ENCODE data around the gene APPBP2. TPM values are rescaled to one million over a fixed set of nuclear protein-coding genes. Genes with fewer than 3 reads are reported as not detected.

The APPBP2 gene
- total and polyA plus RNA-seq, 8 donors, result 37.5 to 71.9 (median 61.9) TPM

- DNase-seq (no peak), ATAC-seq (no peak)
- H3K27ac ChIP-seq, result no peak overlapping the region
- no peak for TF ChIP-seq CTCF (IDR thresholded peaks at IDR 0.05)
- no peak overlapping the region for H3K4me3 ChIP-seq
- no peaks in the 10 kb centered on the region for H3K27me3 ChIP-seq
- H3K9me3 ChIP-seq, result no peaks in the 10 kb centered on the region
- peaks cover 0 to 26% of the 10 kb centered on the region in 2 donors for H3K36me3 ChIP-seq
- H3K4me1 ChIP-seq, result peaks cover 3 to 28% of the 10 kb centered on the region in 2 donors
- intact Hi-C loops (cut with DNase I), result no loop called here
Observed at GRCh38 chr17:60508384-60508980, 17.6 kb downstream of the APPBP2 start.

- TF ChIP-seq CTCF (IDR thresholded peaks at IDR 0.05), result no peak
- DNase-seq, result no peak
- Histone ChIP-seq H3K4me1 (peaks cover 3 to 28% of the 10 kb centered on the region in 2 donors), H3K27me3 (no peaks in the 10 kb centered on the region), H3K27ac (no peak overlapping the region), H3K4me3 (no peak overlapping the region), H3K36me3 (peaks cover 0 to 20% of the 10 kb centered on the region in 2 donors), H3K9me3 (no peaks in the 10 kb centered on the region)
- intact Hi-C loops (cut with DNase I), result no loop called here
- ATAC-seq, result peak; percentile 32
Observed at GRCh38 chr17:60506312-60506711, 19.7 kb downstream of the APPBP2 start.

- Histone ChIP-seq H3K36me3 (peaks cover 0 to 39% of the 10 kb centered on the region in 2 donors), H3K27ac (no peak overlapping the region), H3K4me1 (peaks cover 0 to 20% of the 10 kb centered on the region in 2 donors), H3K4me3 (no peak overlapping the region), H3K27me3 (no peaks in the 10 kb centered on the region), H3K9me3 (no peaks in the 10 kb centered on the region)
- DNase-seq (no peak), ATAC-seq (no peak)
- no peak for TF ChIP-seq CTCF (IDR thresholded peaks at IDR 0.05)
- intact Hi-C loops (cut with DNase I), result no loop called here
Observed at GRCh38 chr17:60502145-60502544, 23.9 kb downstream of the APPBP2 start.

- TF ChIP-seq CTCF (IDR thresholded peaks at IDR 0.05), result no peak
- intact Hi-C loops (cut with DNase I), result no loop called here
- peaks cover 0 to 14% of the 10 kb centered on the region in 2 donors for H3K4me1 ChIP-seq
- H3K36me3 ChIP-seq, result peaks cover 0 to 44% of the 10 kb centered on the region in 2 donors
- no peaks in the 10 kb centered on the region for H3K9me3 ChIP-seq
- no peak overlapping the region for H3K4me3 ChIP-seq
- H3K27ac ChIP-seq, result no peak overlapping the region
- DNase-seq (no peak), ATAC-seq (no peak)
- no peaks in the 10 kb centered on the region for H3K27me3 ChIP-seq
Observed at GRCh38 chr17:60501589-60501988, 24.5 kb downstream of the APPBP2 start.

DNA sequence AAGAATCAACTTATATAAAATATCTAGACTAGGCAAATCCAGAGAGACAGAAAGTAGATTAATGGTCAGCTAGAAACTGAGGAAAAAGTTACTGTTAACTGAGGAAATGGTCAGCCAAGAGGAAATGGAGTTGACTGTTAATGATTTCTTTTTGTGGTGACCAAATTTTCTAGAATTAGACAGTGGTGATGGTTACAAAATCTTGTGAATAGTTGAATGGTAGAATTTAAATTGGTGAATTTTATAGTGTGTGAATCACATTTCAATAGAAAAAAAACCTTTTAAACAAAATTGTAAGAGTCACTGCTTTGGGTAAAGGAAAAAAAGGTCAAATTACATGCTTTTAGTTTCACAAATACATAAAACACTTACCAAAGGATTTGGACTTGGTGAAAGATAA lies 30.0 kb downstream of the APPBP2 start:
- DNase-seq (no peak), ATAC-seq (no peak)
- H3K9me3 ChIP-seq, result peaks cover 0 to 20% of the 10 kb centered on the region in 2 donors
- H3K27me3 ChIP-seq, result no peaks in the 10 kb centered on the region
- H3K4me3 ChIP-seq, result no peak overlapping the region
- H3K36me3 ChIP-seq, result peaks cover 0 to 89% of the 10 kb centered on the region in 2 donors
- H3K27ac ChIP-seq, result no peak overlapping the region
- no peak for TF ChIP-seq CTCF (IDR thresholded peaks at IDR 0.05)
- intact Hi-C loops (cut with DNase I), result no loop called here
- no peaks in the 10 kb centered on the region for H3K4me1 ChIP-seq
